D341Med (cell line): Measurements from ENCODE around the gene PLXNA4.

Source experiments
- DNase-seq: peaks from one replicate; pipeline ENCODE4 v3.0.0; 2012; ENCODE audit warnings: low spot score

Gene PLXNA4

GRCh38 chr7:132469681-132470080 is 106.6 kb downstream of the PLXNA4 start:
- no peak for DNase-seq

GRCh38 chr7:132469264-132469663 is 107.0 kb downstream of the PLXNA4 start:
- DNase-seq: no peak

- no peak for DNase-seq
These were observed 109.9 kb downstream of the PLXNA4 start for GRCh38 chr7:132466367-132466766.

- no peak for DNase-seq
These were observed 110.8 kb downstream of the PLXNA4 start for GRCh38 chr7:132465516-132465915.

GRCh38 chr7:132464740-132465139 is 111.5 kb downstream of the PLXNA4 start:
- DNase-seq: no peak

- DNase-seq: no peak
These were observed 112.3 kb downstream of the PLXNA4 start for GRCh38 chr7:132463922-132464321.

- DNase-seq: no peak
These were observed 113.8 kb downstream of the PLXNA4 start for GRCh38 chr7:132462478-132462877.

- no peak for DNase-seq
These were observed 115.2 kb downstream of the PLXNA4 start for GRCh38 chr7:132461032-132461592.

- no peak for DNase-seq
These were observed 117.5 kb downstream of the PLXNA4 start for GRCh38 chr7:132458729-132459128.

GRCh38 chr7:132457658-132458057 is 118.6 kb downstream of the PLXNA4 start:
- no peak for DNase-seq

GRCh38 chr7:132456418-132456817 is 119.9 kb downstream of the PLXNA4 start:
- no peak for DNase-seq

- no peak for DNase-seq
These were observed 120.9 kb downstream of the PLXNA4 start for GRCh38 chr7:132455378-132455777.

GRCh38 chr7:132453826-132454225 is 122.4 kb downstream of the PLXNA4 start:
- DNase-seq: no peak

GRCh38 chr7:132451161-132451560 is 125.1 kb downstream of the PLXNA4 start:
- no peak for DNase-seq

GRCh38 chr7:132450696-132451095 is 125.6 kb downstream of the PLXNA4 start:
- DNase-seq: no peak

GRCh38 chr7:132450188-132450587 is 126.1 kb downstream of the PLXNA4 start:
- no peak for DNase-seq

GRCh38 chr7:132446666-132447278 is 129.5 kb downstream of the PLXNA4 start:
- no peak for DNase-seq

- no peak for DNase-seq
These were observed 130.0 kb downstream of the PLXNA4 start for GRCh38 chr7:132446260-132446659.

GRCh38 chr7:132443761-132444520 is 132.3 kb downstream of the PLXNA4 start:
- no peak for DNase-seq

- DNase-seq: no peak
These were observed 134.3 kb downstream of the PLXNA4 start for GRCh38 chr7:132441935-132442334.

GRCh38 chr7:132440151-132440550 is 136.1 kb downstream of the PLXNA4 start:
- DNase-seq: no peak

GRCh38 chr7:132438926-132439325 is 137.3 kb downstream of the PLXNA4 start:
- no peak for DNase-seq

- no peak for DNase-seq
These were observed 138.5 kb downstream of the PLXNA4 start for GRCh38 chr7:132437730-132438129.
